Activated CD4-positive, CD25-positive, alpha-beta regulatory T cell treated with anti-CD3 and anti-CD28 coated beads, Interleukin-2, amount 50 U/mL, for 72 hours (primary cell): ENCODE data around the gene TMPRSS6.

Source experiments
- DNase-seq: peaks from one replicate; pipeline ENCODE4 v3.0.0; 2021

TMPRSS6 gene

GRCh38 chr22:37024339-37025157 is 85.0 kb downstream of the TMPRSS6 start:
- DNase-seq, result no peak

DNA sequence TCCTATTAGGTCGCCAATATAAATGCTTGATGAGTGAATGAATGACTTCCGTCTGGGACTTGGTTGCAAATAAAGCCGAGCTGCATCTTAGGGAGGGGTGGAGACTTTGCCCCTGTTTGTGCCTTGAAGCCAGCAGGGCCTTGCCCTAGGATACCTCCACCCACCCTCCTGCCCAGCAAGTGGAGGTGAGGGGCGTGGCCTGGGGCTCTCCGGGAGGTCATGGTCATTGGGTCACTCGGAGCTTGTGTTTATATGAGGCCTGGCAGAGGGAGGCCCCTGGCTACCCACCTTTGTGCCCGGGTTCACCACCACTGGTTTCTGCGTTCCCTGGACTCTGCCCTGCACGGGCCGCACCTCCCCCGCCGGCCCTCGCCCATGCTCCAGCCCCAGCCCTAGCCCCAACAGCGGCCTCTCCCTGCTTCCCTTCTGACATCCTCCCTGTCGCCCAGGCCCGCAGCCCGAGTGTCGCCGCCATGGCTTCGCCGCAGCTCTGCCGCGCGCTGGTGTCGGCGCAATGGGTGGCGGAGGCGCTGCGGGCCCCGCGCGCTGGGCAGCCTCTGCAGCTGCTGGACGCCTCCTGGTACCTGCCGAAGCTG is 85.7 kb downstream of the TMPRSS6 start:
- DNase-seq, result no peak

GRCh38 chr22:37022483-37023337 is 86.8 kb downstream of the TMPRSS6 start:
- DNase-seq, result no peak

GRCh38 chr22:37021710-37022482 is 87.6 kb downstream of the TMPRSS6 start:
- peak; percentile 67 for DNase-seq

- DNase-seq, result no peak
Measured at GRCh38 chr22:37021041-37021440, 88.5 kb downstream of the TMPRSS6 start.

- no peak for DNase-seq
Measured at GRCh38 chr22:37020192-37020479, 89.4 kb downstream of the TMPRSS6 start.

DNA sequence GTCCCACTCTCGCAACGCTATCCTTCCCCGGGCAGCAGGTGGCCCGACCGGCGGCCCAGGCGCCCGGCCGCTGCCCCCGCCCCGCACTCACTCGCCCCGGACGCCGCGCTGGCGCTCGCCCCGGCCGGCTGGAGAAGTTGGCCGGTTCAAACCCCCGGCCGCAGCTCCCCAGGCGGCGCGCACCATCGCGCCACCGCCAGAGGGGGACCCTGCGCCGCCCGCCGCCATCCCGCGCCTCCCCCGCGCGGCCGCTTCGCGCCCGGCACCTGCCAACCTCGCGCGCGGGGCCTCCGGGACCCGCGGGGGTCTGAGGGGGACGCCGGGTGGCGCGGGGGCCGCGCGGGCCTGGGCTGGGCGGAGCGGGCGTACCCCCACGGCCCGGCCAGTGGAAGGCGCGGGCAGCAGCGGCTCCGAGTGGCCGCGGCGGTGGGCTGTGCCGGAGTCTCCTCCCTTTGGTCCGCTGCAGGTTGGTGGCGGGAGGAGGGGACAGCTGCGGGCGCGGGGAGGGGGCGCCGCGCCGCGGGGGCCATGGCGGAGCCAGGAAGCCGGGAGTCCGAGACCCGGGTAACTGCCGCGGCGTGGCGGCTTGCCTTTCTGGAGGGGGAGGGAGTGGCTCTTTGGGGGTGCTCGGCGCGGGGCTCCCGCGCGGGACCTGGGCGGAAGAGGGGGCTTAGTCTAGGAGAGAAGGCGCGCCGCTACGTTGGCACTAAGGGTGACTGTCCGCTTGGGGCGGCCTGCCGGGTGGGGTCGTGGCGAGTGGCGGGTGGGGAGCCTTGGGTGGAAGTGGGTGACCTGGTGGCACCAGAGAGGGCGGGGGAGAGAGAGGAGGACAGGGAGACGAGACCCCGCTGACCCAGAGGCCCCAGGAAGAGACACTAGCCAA is 90.0 kb downstream of the TMPRSS6 start, which contains the start of the genes MPST and TST:
MPST (plus strand) TSS at position 434 of the 883 bp plus-strand sequence; CDS start at position 529, 95 bp downstream.
TST (minus strand) TSS at position 139 of the 883 bp plus-strand sequence. CDS start 715 bp downstream, outside the sequence.
- peak; percentile 67 for DNase-seq

GRCh38 chr22:37018815-37019308 is 90.7 kb downstream of the TMPRSS6 start:
- no peak for DNase-seq

DNA sequence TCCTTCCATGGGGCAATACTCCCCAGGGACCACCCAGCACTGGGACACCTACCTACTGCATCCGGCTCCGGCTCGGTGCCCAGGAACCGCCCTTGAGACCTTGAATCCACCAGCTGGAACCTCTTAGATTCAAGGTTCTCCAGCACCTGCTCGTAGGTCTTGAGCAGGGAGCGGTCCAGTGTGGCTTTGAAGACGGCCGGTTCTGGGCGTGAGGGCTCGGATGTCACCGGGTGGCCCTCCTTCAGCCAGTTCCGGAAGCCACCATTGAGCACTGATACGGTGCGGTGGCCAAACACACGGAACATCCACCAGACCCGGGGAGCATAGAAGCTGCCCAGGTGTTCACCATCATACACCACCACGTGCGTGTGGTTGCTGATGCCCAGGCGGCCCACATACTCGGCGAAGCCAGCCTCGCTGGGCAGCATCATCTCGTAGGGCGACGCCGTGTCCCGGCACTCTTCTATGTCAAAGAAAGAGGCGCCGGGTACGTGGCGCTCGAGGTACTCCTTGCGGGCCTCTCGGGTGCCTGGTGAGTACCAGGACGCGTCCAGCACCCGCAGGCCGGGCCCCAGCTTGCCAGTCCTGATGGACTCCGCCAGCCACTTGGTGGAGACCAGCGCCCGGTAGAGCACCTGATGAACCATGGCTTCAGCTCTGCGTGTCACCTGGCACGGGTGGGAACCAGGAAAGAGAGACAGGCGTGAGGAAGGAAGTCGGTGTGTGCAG is 91.3 kb downstream of the TMPRSS6 start:
- no peak for DNase-seq

- DNase-seq, result no peak
Measured at GRCh38 chr22:37017356-37017755, 92.2 kb downstream of the TMPRSS6 start.

DNA sequence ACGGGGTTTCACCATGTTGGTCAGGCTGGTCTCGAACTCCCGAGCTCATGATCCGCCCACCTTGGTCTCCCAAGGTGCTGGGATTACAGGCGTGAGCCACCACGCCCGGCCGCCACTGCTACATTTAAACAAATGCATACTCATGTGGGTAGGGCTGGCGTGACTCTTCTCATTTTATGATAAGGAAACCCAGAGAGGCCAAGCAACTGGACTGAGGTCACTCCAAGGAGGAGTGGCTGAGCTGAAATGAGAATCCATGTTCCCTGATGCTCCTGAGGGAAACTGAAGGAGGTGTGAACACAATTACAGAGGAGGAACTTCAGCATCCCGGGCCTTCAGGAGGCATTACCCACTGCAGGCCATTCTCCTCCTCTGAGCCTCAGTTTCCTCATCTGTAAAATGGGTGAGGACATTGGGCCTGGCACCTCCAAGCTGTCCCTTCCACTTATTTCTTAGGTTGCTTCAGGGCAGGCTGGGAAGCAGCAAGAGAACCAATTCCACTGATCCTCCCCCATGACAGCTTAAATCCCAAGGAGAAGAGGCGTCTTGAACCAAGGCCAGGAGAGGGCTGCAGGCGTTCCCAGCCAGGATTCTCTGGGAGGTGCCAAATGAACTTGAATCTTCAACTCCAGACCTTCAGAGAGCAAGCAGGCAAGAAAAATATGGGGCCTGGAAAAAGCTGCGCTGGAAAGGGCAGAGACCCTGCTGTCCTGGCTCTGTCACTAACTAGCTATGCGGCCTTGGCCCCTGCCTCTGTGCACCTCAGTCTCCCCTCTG is 93.2 kb downstream of the TMPRSS6 start:
- no peak for DNase-seq

- DNase-seq, result no peak
Measured at GRCh38 chr22:37015587-37015878, 94.0 kb downstream of the TMPRSS6 start.
